GM23248 (cell line): ENCODE results near the gene HIF3A.

ENCODE experiments used
- EZH2 ChIP-seq: fragments of 200-600 bp; sonication (generic); IDR thresholded peaks from 2 replicates; pipeline ENCODE4 v1.6.1; 2018; ENCODE audit warnings: antibody characterized with exemption, mild to moderate bottlenecking; ENCODE audit not compliant: insufficient read depth, poor library complexity, severe bottlenecking
- EZH2phosphoT487 ChIP-seq: fragments of 200-600 bp; sonication (generic); IDR thresholded peaks from 2 replicates; pipeline ENCODE4 v1.6.1; 2018; ENCODE audit warnings: antibody characterized with exemption, moderate library complexity, mild to moderate bottlenecking, low read depth; ENCODE audit not compliant: insufficient read depth

- TF ChIP-seq EZH2 (no peak), EZH2phosphoT487 (no peak)
Observed at GRCh38 chr19:46284635-46285034, 12.2 kb upstream of the HIF3A start.
